Glutamatergic neuron (in vitro differentiated cells): ENCODE results near the gene LENG9. TPM values are rescaled to one million over a fixed set of nuclear protein-coding genes. Genes with fewer than 3 reads are reported as not detected.
A peak's percentile ranks its signal among the peaks of the same experiment; 100 is the strongest.

Experiments used
- DNase-seq: peaks from one replicate; pipeline ENCODE4 v3.0.0; 2022
- H3K27ac Mint-ChIP-seq: one replicate; pipeline ENCODE4 v1.8.0; 2020; ENCODE audit warnings: mild to moderate bottlenecking, mixed read lengths, inconsistent platforms; ENCODE audit not compliant: unreplicated experiment
- H3K27me3 Mint-ChIP-seq: one replicate; pipeline ENCODE4 v1.8.0; 2020; ENCODE audit warnings: mild to moderate bottlenecking, moderate library complexity, mixed read lengths, inconsistent platforms; ENCODE audit not compliant: unreplicated experiment
- H3K36me3 Mint-ChIP-seq: one replicate; pipeline ENCODE4 v1.8.0; 2020; ENCODE audit warnings: mild to moderate bottlenecking, mixed read lengths, inconsistent platforms; ENCODE audit not compliant: unreplicated experiment
- H3K4me1 Mint-ChIP-seq: one replicate; pipeline ENCODE4 v1.8.0; 2020; ENCODE audit warnings: mild to moderate bottlenecking, low read depth, mixed read lengths, inconsistent platforms; ENCODE audit not compliant: unreplicated experiment
- H3K4me3 Mint-ChIP-seq: one replicate; pipeline ENCODE4 v1.8.0; 2020; ENCODE audit warnings: mild to moderate bottlenecking, mixed read lengths, inconsistent platforms; ENCODE audit not compliant: unreplicated experiment
- H3K9me3 Mint-ChIP-seq: one replicate; pipeline ENCODE4 v1.8.0; 2020; ENCODE audit warnings: mild to moderate bottlenecking, moderate library complexity, mixed read lengths, inconsistent platforms; ENCODE audit not compliant: unreplicated experiment
- total RNA-seq: library from RNA; stranded (reverse); fragmentation: NEBNext Ultra II Directional; extraction: Animal tissue kit (Norgen Biotek cat#: 25700); gene quantifications from one replicate; pipeline ENCODE4 v1.2.1, GENCODE V29; 2021; ENCODE audit not compliant: unreplicated experiment
- TF ChIP-seq, protein P1 (sequence below): fragments of 200-600 bp; sonication (generic); IDR thresholded peaks from one replicate; pipeline ENCODE4 v1.5.0; 2021; ENCODE audit not compliant: partially characterized antibody, unreplicated experiment

Gene LENG9
- total RNA-seq, 1 donor from 2014 or later: 4.7 TPM

GRCh38 chr19:54429545-54430227 lies 33.9 kb downstream of the LENG9 start:
- Mint-ChIP-seq H3K27me3 (peaks cover 13% of the 10 kb centered on the region), H3K4me3 (no peak overlapping the region), H3K27ac (peak overlapping the region; percentile 48), H3K36me3 (no peaks in the 10 kb centered on the region), H3K4me1 (peaks cover 5% of the 10 kb centered on the region), H3K9me3 (peaks cover 11% of the 10 kb centered on the region)
- no peak for DNase-seq
- TF ChIP-seq, protein P1, sequence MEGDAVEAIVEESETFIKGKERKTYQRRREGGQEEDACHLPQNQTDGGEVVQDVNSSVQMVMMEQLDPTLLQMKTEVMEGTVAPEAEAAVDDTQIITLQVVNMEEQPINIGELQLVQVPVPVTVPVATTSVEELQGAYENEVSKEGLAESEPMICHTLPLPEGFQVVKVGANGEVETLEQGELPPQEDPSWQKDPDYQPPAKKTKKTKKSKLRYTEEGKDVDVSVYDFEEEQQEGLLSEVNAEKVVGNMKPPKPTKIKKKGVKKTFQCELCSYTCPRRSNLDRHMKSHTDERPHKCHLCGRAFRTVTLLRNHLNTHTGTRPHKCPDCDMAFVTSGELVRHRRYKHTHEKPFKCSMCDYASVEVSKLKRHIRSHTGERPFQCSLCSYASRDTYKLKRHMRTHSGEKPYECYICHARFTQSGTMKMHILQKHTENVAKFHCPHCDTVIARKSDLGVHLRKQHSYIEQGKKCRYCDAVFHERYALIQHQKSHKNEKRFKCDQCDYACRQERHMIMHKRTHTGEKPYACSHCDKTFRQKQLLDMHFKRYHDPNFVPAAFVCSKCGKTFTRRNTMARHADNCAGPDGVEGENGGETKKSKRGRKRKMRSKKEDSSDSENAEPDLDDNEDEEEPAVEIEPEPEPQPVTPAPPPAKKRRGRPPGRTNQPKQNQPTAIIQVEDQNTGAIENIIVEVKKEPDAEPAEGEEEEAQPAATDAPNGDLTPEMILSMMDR: no peak

- no peak for DNase-seq
- H3K36me3 Mint-ChIP-seq: no peaks in the 10 kb centered on the region
- H3K27ac Mint-ChIP-seq: peak overlapping the region; percentile 48
- TF ChIP-seq, protein P1: no peak
- peaks cover 13% of the 10 kb centered on the region for H3K27me3 Mint-ChIP-seq
- peaks cover 5% of the 10 kb centered on the region for H3K4me1 Mint-ChIP-seq
- peaks cover 8% of the 10 kb centered on the region for H3K9me3 Mint-ChIP-seq
- H3K4me3 Mint-ChIP-seq: no peak overlapping the region
Measured at GRCh38 chr19:54429176-54429495, 34.4 kb downstream of the LENG9 start.

DNA sequence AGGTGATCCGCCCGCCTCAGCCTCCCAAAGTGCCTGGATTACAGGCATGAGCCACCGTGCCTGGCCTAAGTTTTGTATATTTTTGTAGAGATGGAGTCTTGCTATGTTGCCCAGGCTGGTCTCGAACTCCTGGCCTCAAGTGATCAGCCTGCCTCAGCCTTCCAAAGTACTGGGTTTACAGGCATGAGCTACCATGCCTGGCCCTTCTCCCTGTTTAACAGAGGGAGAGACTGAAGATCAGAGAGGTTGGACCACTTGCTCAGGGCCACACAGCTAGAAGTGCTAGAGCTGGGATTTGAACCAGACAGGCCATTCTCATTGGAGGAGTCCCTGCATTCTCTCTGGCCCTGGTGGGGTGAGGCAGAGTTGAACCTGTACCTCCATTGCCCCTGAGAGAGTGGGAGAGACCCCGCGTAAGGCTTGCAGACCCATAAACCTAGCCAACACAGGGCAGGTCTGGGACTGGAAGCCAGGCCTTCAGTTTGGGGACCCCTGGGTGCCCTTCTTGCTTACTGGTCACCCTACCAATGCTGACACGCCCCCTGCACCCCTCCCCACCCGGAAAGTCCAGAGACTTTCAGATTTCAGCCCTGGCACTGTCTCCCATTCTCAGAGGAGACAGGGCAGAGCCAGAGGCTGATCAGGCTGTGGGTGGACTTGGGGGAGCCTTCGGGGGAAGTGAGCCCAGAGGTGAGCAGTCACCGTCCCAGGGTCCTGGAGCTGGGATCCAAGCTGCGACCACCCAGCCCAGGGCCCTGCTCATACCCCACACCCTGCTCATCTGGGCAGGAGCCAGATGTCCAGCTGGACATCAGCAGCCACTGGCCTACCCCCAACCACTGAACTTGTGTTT lies 35.0 kb downstream of the LENG9 start:
- no peaks in the 10 kb centered on the region for H3K36me3 Mint-ChIP-seq
- no peak overlapping the region for H3K4me3 Mint-ChIP-seq
- peaks cover 10% of the 10 kb centered on the region for H3K9me3 Mint-ChIP-seq
- no peak overlapping the region for H3K27ac Mint-ChIP-seq
- H3K4me1 Mint-ChIP-seq: peaks cover 5% of the 10 kb centered on the region
- no peak for DNase-seq
- TF ChIP-seq, protein P1: no peak
- peaks cover 15% of the 10 kb centered on the region for H3K27me3 Mint-ChIP-seq

- H3K36me3 Mint-ChIP-seq: no peaks in the 10 kb centered on the region
- H3K4me1 Mint-ChIP-seq: peaks cover 5% of the 10 kb centered on the region
- H3K27me3 Mint-ChIP-seq: peaks cover 18% of the 10 kb centered on the region
- peaks cover 12% of the 10 kb centered on the region for H3K9me3 Mint-ChIP-seq
- H3K4me3 Mint-ChIP-seq: no peak overlapping the region
- no peak for DNase-seq
- no peak overlapping the region for H3K27ac Mint-ChIP-seq
- TF ChIP-seq, protein P1: no peak
Measured at GRCh38 chr19:54427586-54427985, 36.0 kb downstream of the LENG9 start.
